ENCODE results near the gene NMT2. TPM values are rescaled to one million over a fixed set of nuclear protein-coding genes. Genes with fewer than 3 reads are reported as not detected.

Gene NMT2
- polyA plus RNA-seq, 2 of the 4 experiments (the other 2 are of a cell fraction), result 14.7 to 19.6 TPM

GRCh38 chr10:15214237-15214636, 45.7 kb upstream of the NMT2 start:
- peaks cover 2% of the 10 kb centered on the region; the same call in 1 of the 3 replicates for H3K4me1 ChIP-seq
- CTCF ChIA-PET, result interaction anchor here (0.6 to 1.9 kb wide), 5 partner anchors 9 to 512 kb away, joined by 3 to 7 read pairs (median 4); no protein-coding TSS in a partner anchor
- no peak overlapping the region for H3K4me3 ChIP-seq
- POLR2A ChIA-PET, result interaction anchor here (0.7 kb wide), 1 partner anchor 10 kb away, joined by 4 read pairs; no protein-coding TSS in a partner anchor
- ATAC-seq (no peak), DNase-seq (ENCODE audit: low read depth in 1 of 2, low spot score in 1 of 2) (no peak), FAIRE-seq (no peak)
- no peaks in the 10 kb centered on the region for H3K9me3 ChIP-seq
- no peak overlapping the region for H3K27ac ChIP-seq
- WGBS (ENCODE audit: missing lambda C conversion rate), result 88% methylated on average over 16 of the region's 17 CpGs
- H3K4me2 ChIP-seq, result no peak overlapping the region
- TF ChIP-seq, protein P1, sequence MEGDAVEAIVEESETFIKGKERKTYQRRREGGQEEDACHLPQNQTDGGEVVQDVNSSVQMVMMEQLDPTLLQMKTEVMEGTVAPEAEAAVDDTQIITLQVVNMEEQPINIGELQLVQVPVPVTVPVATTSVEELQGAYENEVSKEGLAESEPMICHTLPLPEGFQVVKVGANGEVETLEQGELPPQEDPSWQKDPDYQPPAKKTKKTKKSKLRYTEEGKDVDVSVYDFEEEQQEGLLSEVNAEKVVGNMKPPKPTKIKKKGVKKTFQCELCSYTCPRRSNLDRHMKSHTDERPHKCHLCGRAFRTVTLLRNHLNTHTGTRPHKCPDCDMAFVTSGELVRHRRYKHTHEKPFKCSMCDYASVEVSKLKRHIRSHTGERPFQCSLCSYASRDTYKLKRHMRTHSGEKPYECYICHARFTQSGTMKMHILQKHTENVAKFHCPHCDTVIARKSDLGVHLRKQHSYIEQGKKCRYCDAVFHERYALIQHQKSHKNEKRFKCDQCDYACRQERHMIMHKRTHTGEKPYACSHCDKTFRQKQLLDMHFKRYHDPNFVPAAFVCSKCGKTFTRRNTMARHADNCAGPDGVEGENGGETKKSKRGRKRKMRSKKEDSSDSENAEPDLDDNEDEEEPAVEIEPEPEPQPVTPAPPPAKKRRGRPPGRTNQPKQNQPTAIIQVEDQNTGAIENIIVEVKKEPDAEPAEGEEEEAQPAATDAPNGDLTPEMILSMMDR (IDR thresholded peaks at IDR 0.05), result no peak
- TF ChIP-seq NFE2L2 (conservative IDR thresholded peaks at IDR 0.05; ENCODE audit: low read length), result no peak
- no peak for TF ChIP-seq MAZ (IDR thresholded peaks at IDR 0.05; ENCODE audit: borderline replicate concordance, low read depth, low read length)
- TF ChIP-seq RAD21 (conservative IDR thresholded peaks at IDR 0.05 in 1 of 2, IDR thresholded peaks at IDR 0.05 in 1 of 2), result no peak
- no peak for TF ChIP-seq POLR2A (IDR thresholded peaks at IDR 0.05; ENCODE audit: low read length)
- TF ChIP-seq, protein P2, sequence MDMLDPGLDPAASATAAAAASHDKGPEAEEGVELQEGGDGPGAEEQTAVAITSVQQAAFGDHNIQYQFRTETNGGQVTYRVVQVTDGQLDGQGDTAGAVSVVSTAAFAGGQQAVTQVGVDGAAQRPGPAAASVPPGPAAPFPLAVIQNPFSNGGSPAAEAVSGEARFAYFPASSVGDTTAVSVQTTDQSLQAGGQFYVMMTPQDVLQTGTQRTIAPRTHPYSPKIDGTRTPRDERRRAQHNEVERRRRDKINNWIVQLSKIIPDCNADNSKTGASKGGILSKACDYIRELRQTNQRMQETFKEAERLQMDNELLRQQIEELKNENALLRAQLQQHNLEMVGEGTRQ (IDR thresholded peaks at IDR 0.05), result no peak
- no peak for TF ChIP-seq MYC (IDR thresholded peaks at IDR 0.05; ENCODE audit: borderline replicate concordance, low read length)
- TF ChIP-seq, protein P3, sequence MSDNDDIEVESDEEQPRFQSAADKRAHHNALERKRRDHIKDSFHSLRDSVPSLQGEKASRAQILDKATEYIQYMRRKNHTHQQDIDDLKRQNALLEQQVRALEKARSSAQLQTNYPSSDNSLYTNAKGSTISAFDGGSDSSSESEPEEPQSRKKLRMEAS (IDR thresholded peaks at IDR 0.05), result no peak

- CTCF ChIA-PET, result interaction anchor here (1.3 to 1.9 kb wide), 5 partner anchors 10 to 158 kb away, joined by 3 to 7 read pairs (median 4); partner anchors contain the start of gene FAM171A1
- FAIRE-seq, result no peak
These were observed 45.0 kb upstream of the NMT2 start for GRCh38 chr10:15213461-15213861.

GRCh38 chr10:15211464-15211979, 43.0 kb upstream of the NMT2 start:
- DNase-seq (ENCODE audit: low read depth in 1 of 2, low spot score in 1 of 2) (no peak), FAIRE-seq (no peak), ATAC-seq (no peak)
- Histone ChIP-seq H3K4me2 (no peak overlapping the region), H3K4me1 (peaks cover 8% of the 10 kb centered on the region; the same call in 2 of the 3 replicates), H3K4me3 (no peak overlapping the region), H3K9me3 (no peaks in the 10 kb centered on the region), H3K27ac (no peak overlapping the region)
- TF ChIP-seq ZSCAN20 (CRISPR knock-in tag; IDR thresholded peaks at IDR 0.05), result no peak
- TF ChIP-seq FOSL2 (IDR thresholded peaks at IDR 0.05), result no peak
- peak; percentile 64 for TF ChIP-seq FOSL2 (CRISPR knock-in tag; IDR thresholded peaks at IDR 0.05)
- ChIA-PET CTCF (interaction anchor here (0.8 to 2.9 kb wide), 11 partner anchors 10 to 105 kb away, joined by 3 to 12 read pairs (median 3); no protein-coding TSS in a partner anchor), POLR2A (no interaction called here)
- WGBS (ENCODE audit: missing lambda C conversion rate), result 80% methylated on average over 6 of the region's 6 CpGs

More at GRCh38 chr10:15213461-15213861, 45.0 kb upstream of the NMT2 start:
- POLR2A ChIA-PET, result no interaction called here
- Histone ChIP-seq H3K4me1 (peaks cover 2% of the 10 kb centered on the region; the same call in 2 of the 3 replicates), H3K4me2 (no peak overlapping the region), H3K27ac (no peak overlapping the region), H3K4me3 (no peak overlapping the region), H3K9me3 (no peaks in the 10 kb centered on the region)
- 90% methylated on average over 18 of the region's 18 CpGs for WGBS (ENCODE audit: missing lambda C conversion rate)
- no peak for TF ChIP-seq MAZ (IDR thresholded peaks at IDR 0.05; ENCODE audit: borderline replicate concordance, low read depth, low read length)
- TF ChIP-seq SREBF2 (IDR thresholded peaks at IDR 0.05), result no peak
- TF ChIP-seq RCOR1 (IDR thresholded peaks at IDR 0.05; ENCODE audit: low read depth, low read length), result no peak
- TF ChIP-seq EHF (CRISPR knock-in tag; IDR thresholded peaks at IDR 0.05), result no peak
- no peak for TF ChIP-seq RAD21 (conservative IDR thresholded peaks at IDR 0.05 in 1 of 2, IDR thresholded peaks at IDR 0.05 in 1 of 2)
- TF ChIP-seq NR3C1 (IDR thresholded peaks at IDR 0.05), result no peak
- TF ChIP-seq ESRRA (IDR thresholded peaks at IDR 0.05; ENCODE audit: borderline replicate concordance, low read length), result no peak
- TF ChIP-seq FOXS1 (CRISPR knock-in tag; IDR thresholded peaks at IDR 0.05), result no peak
- DNase-seq (ENCODE audit: low read depth in 1 of 2, low spot score in 1 of 2), result no peak
- no peak for ATAC-seq

DNA sequence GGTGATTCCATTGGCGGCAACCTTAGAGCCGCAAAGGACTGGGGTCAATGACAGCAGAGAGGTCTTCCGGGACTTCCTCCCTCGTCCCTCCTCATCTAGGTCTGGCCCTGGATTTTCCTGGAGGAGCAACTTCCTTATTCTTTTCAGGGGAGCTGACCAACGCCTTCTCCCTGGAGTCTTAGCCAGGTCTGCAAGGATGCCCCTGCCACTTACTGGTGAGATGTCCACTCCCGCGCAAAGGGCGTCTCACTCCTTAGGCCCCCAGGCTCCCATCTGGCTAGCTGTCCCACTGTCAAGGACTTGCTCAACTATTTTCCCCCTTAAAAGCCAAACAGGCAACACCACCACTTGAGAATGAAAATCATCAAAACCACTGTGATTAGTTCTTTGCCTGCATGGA, 42.0 kb upstream of the NMT2 start:
- H3K4me3 ChIP-seq, result no peak overlapping the region
- POLR2A ChIA-PET, result no interaction called here
- FAIRE-seq, result no peak
- ATAC-seq, result no peak
- H3K4me2 ChIP-seq, result no peak overlapping the region
- CTCF ChIA-PET, result interaction anchor here (0.7 to 2.9 kb wide), 13 partner anchors 10 to 157 kb away, joined by 3 to 12 read pairs (median 3); no protein-coding TSS in a partner anchor
- no peaks in the 10 kb centered on the region for H3K9me3 ChIP-seq
- 86% methylated on average over 8 of the region's 8 CpGs for WGBS (ENCODE audit: missing lambda C conversion rate)
- peak overlapping the region in 1 of 2 experiments; percentile 24; a peak in 1 of 6 replicates for H3K27ac ChIP-seq
- H3K4me1 ChIP-seq, result peaks cover 8% of the 10 kb centered on the region; the same call in 2 of the 3 replicates
- no peak for DNase-seq (ENCODE audit: low read depth in 1 of 2, low spot score in 1 of 2)
- TF ChIP-seq NFE2L2 (conservative IDR thresholded peaks at IDR 0.05; ENCODE audit: low read length), result no peak
- no peak for TF ChIP-seq NR3C1 (IDR thresholded peaks at IDR 0.05)
- no peak for TF ChIP-seq POLR2A (IDR thresholded peaks at IDR 0.05; ENCODE audit: low read length)
